Lung (tissue), 12 donors: ENCODE measurements around the gene CCDC149. TPM values are rescaled to one million over a fixed set of nuclear protein-coding genes. Genes with fewer than 3 reads are reported as not detected.

Experiments used
- ATAC-seq: fragments of 200-7000 bp; cut with Tn5 transposase; one replicate; pipeline ENCODE4 v1.9.1; 2020; ENCODE audit warnings: moderate number of reproducible peaks; ENCODE audit not compliant: insufficient read depth, low FRiP score
- DNase-seq, 3 donors: peaks; one replicate each; pipeline ENCODE4 v3.0.0-alpha.2; 2013 to 2017
- H3K27ac ChIP-seq, 2 donors: one replicate each; pipeline ENCODE4 v1.5.1; 2013; ENCODE audit warnings: mild to moderate bottlenecking in 2 of 2, moderate library complexity in 2 of 2, control low read depth in 1 of 2, inconsistent platforms in 1 of 2, low read depth in 1 of 2, low read length in 1 of 2
- H3K27me3 ChIP-seq, 3 donors: one replicate each; pipeline ENCODE4 v1.5.1; 2013; ENCODE audit warnings: low read length in 2 of 3; ENCODE audit not compliant: control insufficient read depth in 3 of 3, insufficient read depth in 3 of 3
- H3K36me3 ChIP-seq, 4 donors: one replicate each; pipeline ENCODE4 v1.5.1; 2013; ENCODE audit warnings: low read length in 4 of 4, mild to moderate bottlenecking in 1 of 4, moderate library complexity in 1 of 4; ENCODE audit not compliant: control insufficient read depth in 4 of 4, insufficient read depth in 4 of 4
- H3K4me1 ChIP-seq, 5 donors: one replicate each; pipeline ENCODE4 v1.5.1; 2013; ENCODE audit warnings: low read length in 5 of 5, mild to moderate bottlenecking in 2 of 5, moderate library complexity in 1 of 5; ENCODE audit not compliant: control insufficient read depth in 5 of 5, insufficient read depth in 5 of 5
- H3K4me3 ChIP-seq: one replicate; pipeline ENCODE4 v1.5.1; 2013; ENCODE audit warnings: mild to moderate bottlenecking, control low read depth, moderate library complexity
- H3K9ac ChIP-seq, 2 donors: one replicate each; pipeline ENCODE4 v1.5.1; 2013; ENCODE audit warnings: low read length in 2 of 2, control low read depth in 1 of 2; ENCODE audit not compliant: insufficient read depth in 1 of 2
- H3K9me3 ChIP-seq, 4 donors: one replicate each; pipeline ENCODE4 v1.5.1; 2013; ENCODE audit warnings: low read length in 3 of 4, mild to moderate bottlenecking in 1 of 4, moderate library complexity in 1 of 4; ENCODE audit not compliant: control insufficient read depth in 4 of 4, insufficient read depth in 3 of 4
- WGBS, 2 donors: extraction: QIAGEN DNeasy Blood & Tissue Kit; methylation state at CpG; one replicate each; pipeline ENCODE4 v1.1.7; 2013; 5-methylcytosine and 5-hydroxymethylcytosine counted together
- polyA plus RNA-seq, 2 donors: library from polyadenylated mRNA; stranded (reverse); fragments of 200-250 nt; gene quantifications; one replicate each; pipeline ENCODE4 v1.2.1, GENCODE V29; 2013
- total RNA-seq, 2 donors: library from RNA; depleted of rRNA in 1 of 2; stranded (reverse); fragments of >200 nt in 1 of 2; gene quantifications; one replicate each; pipeline ENCODE4 v1.2.1, GENCODE V29; 2014 to 2021
- TF ChIP-seq, protein P1 (sequence below): IDR thresholded peaks from 2 replicates; pipeline ENCODE4 v1.5.1; 2012; ENCODE audit warnings: mild to moderate bottlenecking; ENCODE audit errors: control extremely low read depth, extremely low read depth
- donor health status: control.
- donor health status: control.
- donor health status: Bipolar disorder and iron deficiency.
- donor health status: healthy.
- donor health status: DM: yes; HTN: yes; CAD: no.

Gene CCDC149
- total and polyA plus RNA-seq, 4 donors, result 8.6 to 21.4 (median 17.1) TPM

DNA sequence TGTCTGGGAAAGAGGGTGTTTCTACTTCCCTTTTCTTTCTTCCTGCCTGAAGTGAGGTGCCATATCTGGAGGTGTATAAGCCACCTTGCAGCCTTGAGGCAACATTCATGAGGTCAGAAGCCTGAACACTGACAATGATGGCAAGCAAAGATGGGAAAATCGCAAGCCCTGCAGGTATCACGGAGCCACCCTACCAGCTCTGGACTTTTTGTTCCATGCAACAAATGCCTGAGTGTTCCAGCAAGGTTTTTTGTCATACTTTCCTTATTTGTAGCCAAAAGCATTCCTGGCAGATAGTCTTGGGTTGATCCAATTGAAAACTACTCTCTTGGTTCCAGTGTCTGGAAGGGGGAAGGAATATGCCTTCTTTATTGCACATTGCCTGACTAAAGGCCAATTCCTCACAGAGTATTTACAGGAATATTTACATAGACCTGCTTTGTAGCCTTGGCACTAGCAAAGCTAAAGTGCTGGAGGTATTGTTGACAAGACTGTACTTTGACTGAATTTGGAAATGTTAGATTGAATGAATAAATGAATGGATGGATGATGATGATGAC lies 131.8 kb downstream of the CCDC149 start:
- no peak overlapping the region for H3K27ac ChIP-seq
- TF ChIP-seq, protein P1, sequence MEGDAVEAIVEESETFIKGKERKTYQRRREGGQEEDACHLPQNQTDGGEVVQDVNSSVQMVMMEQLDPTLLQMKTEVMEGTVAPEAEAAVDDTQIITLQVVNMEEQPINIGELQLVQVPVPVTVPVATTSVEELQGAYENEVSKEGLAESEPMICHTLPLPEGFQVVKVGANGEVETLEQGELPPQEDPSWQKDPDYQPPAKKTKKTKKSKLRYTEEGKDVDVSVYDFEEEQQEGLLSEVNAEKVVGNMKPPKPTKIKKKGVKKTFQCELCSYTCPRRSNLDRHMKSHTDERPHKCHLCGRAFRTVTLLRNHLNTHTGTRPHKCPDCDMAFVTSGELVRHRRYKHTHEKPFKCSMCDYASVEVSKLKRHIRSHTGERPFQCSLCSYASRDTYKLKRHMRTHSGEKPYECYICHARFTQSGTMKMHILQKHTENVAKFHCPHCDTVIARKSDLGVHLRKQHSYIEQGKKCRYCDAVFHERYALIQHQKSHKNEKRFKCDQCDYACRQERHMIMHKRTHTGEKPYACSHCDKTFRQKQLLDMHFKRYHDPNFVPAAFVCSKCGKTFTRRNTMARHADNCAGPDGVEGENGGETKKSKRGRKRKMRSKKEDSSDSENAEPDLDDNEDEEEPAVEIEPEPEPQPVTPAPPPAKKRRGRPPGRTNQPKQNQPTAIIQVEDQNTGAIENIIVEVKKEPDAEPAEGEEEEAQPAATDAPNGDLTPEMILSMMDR, result no peak
- H3K4me3 ChIP-seq, result no peak overlapping the region
- ATAC-seq (no peak), DNase-seq (no peak)
- H3K9ac ChIP-seq, result no peak overlapping the region
- H3K27me3 ChIP-seq, result no peaks in the 10 kb centered on the region
- peaks cover 2 to 29% (median 13%) of the 10 kb centered on the region in 5 donors for H3K4me1 ChIP-seq
- no peaks in the 10 kb centered on the region for H3K9me3 ChIP-seq
- H3K36me3 ChIP-seq, result no peaks in the 10 kb centered on the region
- WGBS, 2 donors, result 95% methylated on average over 2 of the region's 2 CpGs

DNA sequence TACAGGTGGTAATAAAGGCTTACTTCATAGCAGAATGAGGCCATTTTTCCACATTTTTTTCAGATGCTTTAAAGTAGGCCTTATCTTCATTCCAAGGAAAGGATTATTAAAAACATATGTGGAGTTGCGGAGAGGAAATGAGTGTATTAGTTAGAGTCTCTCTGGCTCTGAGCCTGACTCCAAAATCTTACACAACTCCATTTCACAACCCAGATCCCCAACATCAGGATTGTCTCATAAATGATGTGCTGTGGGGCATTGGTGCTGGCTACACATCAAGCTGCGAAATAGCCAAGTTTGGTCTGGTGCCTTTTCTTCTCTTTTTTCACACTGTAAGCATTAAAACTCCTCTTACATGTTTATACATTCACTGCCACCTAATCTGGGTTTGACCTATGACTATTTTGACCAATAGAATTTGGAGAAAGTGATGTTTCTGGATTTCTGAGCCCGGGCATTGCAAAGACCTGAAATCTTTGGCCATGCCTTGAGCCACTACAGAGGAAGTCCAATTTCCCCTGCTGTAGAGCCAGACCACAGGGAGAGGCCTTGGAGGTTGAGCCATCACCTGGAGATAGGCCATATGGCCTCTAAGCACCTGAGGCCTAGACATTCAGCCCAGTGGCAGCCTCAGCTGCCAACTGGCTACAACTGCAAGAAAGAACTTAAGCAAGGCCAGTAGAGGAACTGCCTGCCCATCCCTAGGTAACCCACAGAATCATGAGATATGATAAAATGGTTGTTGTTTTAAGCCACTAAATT lies 134.2 kb downstream of the CCDC149 start:
- Histone ChIP-seq H3K9ac (no peak overlapping the region), H3K9me3 (no peaks in the 10 kb centered on the region), H3K36me3 (no peaks in the 10 kb centered on the region), H3K4me3 (no peak overlapping the region), H3K4me1 (peaks cover 2 to 29% (median 13%) of the 10 kb centered on the region in 5 donors), H3K27ac (no peak overlapping the region), H3K27me3 (no peaks in the 10 kb centered on the region)
- 49 to 53% methylated on average over 3 of the region's 3 CpGs for WGBS, 2 donors
- peak; percentile 36 for ATAC-seq
- DNase-seq, result peak; percentile 91 to 99 (median 99)
- TF ChIP-seq, protein P1, result no peak

DNA sequence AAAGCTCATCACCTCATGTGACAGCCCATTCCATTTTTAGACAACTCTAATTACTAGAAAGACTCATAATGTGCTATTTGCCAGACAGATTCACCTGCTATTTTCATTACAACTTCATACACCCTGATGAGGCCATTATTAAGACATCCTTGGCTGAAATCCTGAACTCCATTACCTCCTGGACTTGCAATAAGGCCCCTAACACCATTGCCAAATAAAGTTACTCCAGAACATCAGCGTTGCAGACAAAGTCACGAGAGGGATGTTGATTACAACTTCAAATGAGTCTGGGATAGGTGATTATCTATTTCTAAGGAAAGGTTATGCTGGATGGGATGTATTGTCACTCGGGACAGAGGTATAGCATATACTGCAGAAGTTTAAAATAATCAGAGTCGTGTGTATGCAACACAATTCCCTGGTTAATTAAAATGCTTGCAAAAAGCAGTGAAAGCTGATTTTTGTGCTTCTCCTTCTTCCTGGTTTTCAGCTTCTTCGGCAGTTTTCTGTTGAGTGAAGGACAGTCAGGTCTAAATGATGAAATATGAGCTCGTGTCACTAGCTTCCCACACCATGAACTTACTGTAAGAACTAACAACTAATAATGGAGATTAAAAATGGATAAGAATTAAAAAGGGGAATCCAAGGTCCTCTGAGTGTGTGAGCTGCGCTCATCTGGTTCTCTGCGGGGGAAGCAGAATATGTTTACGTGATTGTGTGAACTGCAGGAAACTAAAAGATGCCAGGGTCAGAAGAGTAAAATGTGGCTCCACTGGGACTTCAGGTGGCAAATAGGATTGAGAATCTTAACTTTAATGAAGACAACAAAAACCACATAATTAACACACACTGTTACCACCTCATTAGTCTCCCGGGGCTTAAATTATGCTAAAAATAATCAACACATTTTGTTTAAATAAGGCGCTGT lies 135.0 kb downstream of the CCDC149 start:
- 64 to 68% methylated on average over 11 of the region's 11 CpGs for WGBS, 2 donors
- Histone ChIP-seq H3K36me3 (no peaks in the 10 kb centered on the region), H3K9ac (no peak overlapping the region), H3K27ac (no peak overlapping the region), H3K27me3 (no peaks in the 10 kb centered on the region), H3K4me1 (peaks cover 2 to 29% (median 13%) of the 10 kb centered on the region in 5 donors), H3K4me3 (no peak overlapping the region), H3K9me3 (no peaks in the 10 kb centered on the region)
- TF ChIP-seq, protein P1, result no peak
- ATAC-seq (no peak), DNase-seq (peak in 1 of 3 donors; percentile 29)
